OCI-LY3 (cell line): Measurements from ENCODE around the gene ERVFRD-1.

Experiments
- CTCF ChIP-seq: fragments of 200-600, 300-600 bp; sonication (generic); IDR thresholded peaks from 2 replicates; pipeline ENCODE4 v1.5.1; 2014; ENCODE audit warnings: antibody characterized with exemption, low read length, low read depth
- EZH2phosphoT487 ChIP-seq: fragments of 200-600 bp; shearing (Covaris generic); IDR thresholded peaks from 2 replicates; pipeline ENCODE4 v1.6.1; 2018; ENCODE audit warnings: antibody characterized with exemption, mixed run types, low read depth

- TF ChIP-seq CTCF (no peak), EZH2phosphoT487 (no peak)
Observed at GRCh38 chr6:11067348-11067747, 44.2 kb downstream of the ERVFRD-1 start.
